DMS79 treated with DMSO at 0.1 percent for 48 hours (cell line): ENCODE results near the gene NIPAL3.
A peak's percentile ranks its signal among the peaks of the same experiment; 100 is the strongest.

Experiments used
- DNase-seq: peaks from one replicate; lab custom pipeline; 2025; lab: John Stamatoyannopoulos, UW

Gene NIPAL3

DNA sequence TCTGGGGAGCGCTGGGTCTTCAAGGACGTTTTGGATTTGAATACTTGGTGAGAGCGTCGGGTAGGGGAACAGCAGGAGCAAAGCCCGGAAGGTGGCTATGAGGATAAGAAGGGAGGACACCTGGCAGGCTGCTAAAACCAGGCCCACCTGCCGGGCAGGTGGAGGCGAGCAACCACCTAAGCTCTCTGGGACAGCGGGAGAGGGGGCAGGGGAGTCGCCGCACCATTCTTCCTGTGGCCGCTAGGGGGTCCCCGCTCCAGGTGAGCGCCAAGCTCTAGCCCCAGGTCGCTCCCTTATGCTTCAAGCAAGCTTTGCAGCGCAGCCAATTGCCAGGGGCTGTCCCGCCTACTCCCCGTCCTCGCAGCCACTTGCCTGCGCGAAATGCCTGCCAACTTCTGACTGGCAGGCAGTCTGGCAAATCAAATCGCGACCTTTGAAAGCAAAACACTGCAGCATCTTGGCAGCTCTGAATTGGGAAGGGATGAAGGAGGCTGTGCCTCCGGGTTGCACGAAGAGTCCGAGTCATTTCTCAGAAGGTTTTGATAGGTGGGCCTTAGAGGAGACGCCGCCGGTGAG, at the start of gene NIPAL3:
NIPAL3 (plus strand) TSS at position 469 of the 576 bp plus-strand sequence. CDS start 3,746 bp downstream, outside the sequence.
- DNase-seq: peak; percentile 100

DNA sequence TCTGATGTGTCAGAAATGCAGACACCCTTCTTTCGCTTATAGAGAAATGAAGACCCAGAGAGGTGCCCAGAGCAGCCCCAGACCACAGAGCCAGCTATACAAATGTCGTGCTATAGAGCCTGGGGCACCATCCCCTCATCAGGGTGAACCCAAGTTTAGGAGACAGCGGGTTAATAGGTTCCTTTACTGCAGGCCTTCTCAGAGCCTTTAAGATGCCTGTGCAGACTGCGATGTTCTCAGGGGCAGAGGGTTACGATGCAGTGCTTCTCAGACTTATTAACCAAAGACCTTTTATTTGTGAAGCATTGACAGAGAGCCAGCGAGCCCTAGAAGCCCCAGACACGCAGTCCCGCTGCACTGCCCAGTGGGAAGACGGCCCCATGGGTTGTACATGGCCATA, 48.9 kb upstream of the NIPAL3 start:
- DNase-seq: no peak

DNA sequence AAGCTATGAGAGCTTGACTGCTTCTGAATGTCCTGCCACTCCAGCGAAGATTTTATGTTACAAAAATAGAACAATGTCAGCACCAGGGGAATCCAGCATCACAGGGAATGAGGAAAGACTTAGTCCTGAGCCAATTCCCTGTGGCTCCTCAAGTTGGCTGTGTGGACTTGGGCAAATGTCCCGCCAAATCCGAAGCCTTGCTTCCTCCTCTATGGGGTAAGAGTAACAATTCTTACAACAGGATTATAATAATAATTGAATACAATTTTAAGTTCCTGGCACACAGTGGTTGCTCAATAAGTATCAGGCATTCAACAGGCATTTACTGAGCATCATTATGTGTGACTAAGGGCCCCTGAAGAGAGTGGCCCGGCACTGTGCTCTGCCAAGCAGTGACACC, 46.4 kb upstream of the NIPAL3 start:
- no peak for DNase-seq

DNA sequence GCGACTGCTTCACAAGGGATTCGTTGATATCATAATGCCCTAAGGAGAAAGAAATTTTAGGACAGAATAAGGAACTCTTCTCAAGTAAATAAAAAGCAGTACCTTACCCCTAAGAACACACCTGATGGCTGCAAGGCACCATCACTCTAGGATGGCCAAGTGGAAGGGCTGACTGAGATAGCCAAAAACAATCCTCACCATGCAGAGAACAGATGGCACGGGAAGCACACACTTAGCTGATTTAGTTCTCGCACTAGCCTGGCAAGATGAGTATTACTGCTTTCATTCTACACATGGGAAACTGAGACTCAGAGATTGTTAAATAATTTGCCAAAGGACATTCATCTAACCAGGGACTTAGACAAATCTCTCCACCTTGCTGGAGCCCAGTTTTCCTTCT, 45.8 kb upstream of the NIPAL3 start:
- DNase-seq: no peak

DNA sequence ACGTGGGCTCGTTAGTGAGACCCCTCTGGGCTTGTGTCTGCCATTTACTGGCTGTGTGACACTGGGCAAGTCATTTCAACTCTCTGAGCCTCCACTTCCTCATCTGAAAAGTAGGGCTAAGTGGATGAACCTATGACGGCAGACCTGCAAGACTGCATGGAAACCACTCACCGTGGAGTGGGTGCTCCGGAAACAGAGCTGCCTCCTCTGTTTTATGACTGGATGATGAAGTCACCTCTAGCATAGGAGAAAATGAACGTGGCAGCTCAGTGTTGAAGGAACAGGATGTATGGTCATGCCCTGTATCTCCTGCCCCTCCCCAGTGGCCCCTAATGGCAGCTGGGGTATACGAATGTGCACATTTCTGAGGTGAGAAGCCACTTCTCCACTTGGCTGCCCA, 42.6 kb upstream of the NIPAL3 start:
- no peak for DNase-seq

DNA sequence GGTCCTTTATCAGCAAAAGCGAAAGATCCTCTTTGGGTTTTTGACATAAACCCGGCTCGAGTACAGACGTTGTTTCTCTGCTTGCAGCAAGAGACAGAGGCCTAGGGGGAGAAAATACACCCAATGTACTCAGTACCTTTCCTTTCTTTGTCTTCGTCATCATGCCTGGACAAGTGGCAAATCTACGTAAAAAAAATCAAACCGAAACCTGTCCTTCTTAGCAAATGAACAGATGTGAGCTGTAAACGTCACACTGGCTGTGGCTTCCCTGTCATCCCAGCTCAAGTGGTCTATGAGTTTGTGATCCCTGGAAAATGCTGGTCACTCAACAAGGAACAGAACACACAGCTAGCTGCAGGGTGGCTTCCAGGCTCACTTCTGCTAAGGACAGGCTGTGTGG, 41.9 kb upstream of the NIPAL3 start:
- DNase-seq: no peak

DNA sequence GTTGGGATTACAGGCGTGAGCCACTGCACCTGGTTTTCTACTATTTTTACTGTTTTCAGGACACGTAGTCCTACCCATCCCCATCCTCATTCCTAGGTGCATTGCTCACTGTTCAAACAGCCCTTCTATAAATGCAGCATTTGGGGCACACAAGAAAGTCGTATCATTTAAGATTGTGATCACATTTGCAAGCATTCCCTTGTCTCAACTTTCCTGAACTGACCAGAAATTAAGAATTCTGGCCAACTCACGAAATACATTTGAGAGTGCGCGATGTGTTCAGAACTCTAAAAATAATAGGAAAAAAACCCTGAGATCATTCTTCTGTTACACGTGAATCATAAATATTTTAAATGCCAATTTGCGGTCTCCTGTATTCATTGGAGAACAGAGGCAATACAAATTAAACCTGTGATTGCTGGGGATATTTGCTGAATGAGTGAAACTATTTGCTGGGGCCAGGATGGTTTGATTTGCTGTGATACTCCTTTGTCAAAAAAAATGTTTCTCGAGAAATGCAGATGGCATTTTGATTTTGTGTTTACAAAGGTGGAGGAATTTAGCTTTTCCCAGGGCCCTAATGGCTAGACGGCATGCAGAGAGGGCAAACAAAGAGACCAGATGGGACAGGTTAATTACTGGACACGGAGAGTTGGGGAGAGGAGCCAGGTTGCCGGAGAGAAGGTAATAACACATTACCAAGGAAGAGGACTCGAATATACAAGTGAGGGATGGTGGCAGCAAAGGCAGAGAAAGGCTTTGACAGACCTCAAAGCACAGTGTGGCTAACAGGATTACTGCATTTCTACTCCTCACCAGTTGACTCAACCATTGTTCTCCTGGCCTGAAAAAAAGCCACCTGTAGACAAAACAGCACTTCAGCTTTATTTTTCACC, 40.5 kb upstream of the NIPAL3 start:
- DNase-seq: no peak

DNA sequence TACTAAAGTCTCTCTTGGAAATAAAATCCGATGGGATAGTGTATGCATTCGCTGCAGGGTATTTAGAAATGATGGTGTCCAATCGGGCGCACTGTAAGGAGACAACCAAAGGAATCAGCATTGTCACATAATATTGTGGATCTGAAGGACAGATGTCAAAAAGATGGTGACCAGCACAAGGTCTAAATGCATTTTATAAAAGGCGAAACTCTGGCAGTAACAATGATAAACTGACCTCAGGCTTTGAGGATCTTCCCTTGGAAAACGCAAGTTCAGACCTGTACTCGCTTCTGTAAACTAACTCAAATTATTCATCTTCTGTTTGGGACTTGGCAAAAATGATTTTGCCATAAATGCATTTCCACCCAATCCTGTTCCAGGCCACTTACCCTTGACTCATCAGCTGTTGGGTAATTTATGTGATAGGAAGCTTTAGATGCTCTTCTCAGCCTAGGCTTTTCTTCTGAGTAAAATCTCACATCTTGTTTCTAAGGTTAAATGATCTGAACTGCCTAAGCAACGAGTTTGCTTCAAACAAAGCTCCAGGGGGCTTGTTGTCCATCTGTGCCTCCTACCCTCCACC, 35.8 kb upstream of the NIPAL3 start:
- DNase-seq: no peak

DNA sequence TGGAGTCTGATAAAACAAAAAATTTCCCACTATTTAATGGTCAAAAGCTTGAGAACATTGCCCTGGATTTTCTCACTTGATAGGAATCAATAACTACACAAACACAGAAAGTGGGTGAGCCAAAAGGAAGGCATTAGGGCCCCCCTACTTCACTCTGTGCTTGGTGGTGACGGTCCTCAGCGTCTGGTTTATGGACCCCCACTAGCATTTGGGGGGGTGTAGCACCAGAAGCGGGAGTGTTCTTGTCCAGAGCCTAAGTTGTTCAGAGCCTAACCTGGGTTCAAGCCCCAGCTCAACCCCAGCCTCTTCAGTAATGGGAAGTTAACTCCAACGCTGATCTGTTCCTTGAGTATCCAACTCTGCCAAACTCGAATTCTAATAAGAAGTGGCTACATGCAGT, 35.1 kb upstream of the NIPAL3 start:
- DNase-seq: no peak

DNA sequence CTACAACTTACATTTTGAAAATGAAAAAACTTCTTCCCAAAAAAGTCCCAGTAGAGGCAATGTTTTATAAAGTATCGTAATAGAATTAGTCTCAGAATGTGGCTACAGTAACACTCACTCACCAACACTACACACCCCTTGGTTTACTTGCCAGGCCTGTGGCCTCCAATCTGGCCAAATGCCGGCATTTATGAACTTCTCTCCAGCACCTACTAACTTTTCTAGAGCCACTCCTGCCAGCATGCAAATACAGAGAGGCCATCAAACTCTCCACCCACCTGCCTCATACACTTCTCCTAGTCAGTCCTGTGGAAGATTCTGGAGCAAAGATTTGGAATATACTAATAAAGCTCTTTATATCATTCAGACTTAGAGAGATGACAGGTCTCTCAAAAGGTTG, 34.3 kb upstream of the NIPAL3 start:
- DNase-seq: no peak

DNA sequence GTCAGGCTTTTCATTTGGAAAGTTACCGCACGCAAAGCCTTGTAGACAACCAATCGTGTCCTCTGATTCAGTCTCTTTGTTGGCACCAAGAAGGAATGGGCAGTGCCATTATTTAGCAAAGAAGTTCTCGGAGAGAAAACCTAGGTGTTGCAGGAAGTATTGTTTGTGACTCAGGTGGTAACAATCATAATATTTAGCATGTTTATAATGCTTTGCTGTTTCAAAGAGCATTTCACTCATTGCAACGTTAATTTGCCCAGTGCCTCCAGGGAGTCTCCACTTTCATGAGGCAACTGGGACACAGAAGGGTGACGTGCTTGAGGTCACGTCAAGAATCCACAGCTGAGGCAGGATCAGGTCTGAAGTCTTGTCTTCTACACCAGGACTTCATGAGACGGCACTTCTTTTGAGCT, 33.4 kb upstream of the NIPAL3 start:
- DNase-seq: no peak

DNA sequence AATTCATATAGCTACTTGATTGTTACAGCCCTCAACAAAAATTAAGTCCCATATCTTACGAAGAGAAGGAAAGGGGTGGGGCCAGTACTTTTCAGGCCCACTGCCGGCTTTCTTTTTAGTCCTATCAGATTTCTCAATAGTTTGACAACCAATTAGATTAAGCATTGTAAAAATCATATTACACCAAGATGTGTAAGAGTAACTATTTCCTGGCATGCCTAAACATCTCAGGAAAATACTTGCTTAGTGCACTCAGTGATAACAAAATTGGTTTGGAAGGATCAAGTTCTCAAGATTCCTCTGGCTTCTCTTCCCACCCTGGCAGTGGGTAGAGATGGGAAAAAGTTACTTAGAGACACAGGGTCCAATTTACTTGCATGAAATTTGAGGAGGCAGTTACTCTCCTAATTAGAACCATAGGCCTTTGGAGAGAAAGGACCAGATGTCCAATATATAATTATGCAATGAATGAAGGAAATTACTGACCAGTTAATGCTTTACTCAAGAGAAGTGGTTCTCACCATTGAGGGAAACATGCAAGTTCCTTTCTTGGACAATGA, 32.1 kb upstream of the NIPAL3 start:
- no peak for DNase-seq

DNA sequence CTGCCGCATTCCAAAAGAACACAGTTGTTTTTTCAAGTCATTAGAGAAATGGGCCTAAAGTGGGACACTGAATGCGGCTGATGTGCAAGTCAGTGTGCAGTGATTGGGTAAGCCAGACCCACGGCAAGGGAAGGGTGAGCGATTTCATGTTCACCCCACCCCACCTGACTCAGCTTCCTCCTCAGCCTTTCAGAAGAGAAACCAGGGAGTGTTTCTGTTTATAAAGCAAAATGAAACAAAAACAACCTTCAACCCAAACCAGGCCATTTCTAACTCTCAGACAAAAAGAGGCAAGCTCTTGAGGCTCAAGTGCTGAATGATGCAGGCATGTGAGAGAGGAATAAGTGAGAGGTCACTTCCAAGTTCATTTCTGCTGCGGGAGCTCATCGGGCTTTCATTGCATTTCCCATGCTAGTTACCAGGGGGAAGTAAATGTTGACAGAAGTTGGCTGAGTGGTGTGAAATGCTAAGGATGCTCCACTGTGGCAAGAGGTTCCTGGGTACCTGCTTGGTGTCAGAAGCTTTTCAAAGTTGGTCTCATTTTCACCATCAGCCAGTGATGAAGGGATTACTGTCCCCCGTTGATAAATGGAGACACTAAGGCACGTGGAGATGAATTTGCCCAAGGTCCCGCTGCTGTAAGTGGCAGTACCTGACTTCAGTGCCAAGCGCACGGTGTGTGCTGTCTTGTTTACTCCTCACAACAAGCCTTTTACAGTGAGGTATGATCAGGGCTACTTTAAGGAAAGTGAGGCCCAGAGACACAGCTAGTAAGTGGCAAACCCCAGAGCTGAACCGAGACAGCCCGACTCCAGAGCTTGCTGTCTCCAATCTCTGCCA, 31.1 kb upstream of the NIPAL3 start:
- DNase-seq: peak; percentile 32

DNA sequence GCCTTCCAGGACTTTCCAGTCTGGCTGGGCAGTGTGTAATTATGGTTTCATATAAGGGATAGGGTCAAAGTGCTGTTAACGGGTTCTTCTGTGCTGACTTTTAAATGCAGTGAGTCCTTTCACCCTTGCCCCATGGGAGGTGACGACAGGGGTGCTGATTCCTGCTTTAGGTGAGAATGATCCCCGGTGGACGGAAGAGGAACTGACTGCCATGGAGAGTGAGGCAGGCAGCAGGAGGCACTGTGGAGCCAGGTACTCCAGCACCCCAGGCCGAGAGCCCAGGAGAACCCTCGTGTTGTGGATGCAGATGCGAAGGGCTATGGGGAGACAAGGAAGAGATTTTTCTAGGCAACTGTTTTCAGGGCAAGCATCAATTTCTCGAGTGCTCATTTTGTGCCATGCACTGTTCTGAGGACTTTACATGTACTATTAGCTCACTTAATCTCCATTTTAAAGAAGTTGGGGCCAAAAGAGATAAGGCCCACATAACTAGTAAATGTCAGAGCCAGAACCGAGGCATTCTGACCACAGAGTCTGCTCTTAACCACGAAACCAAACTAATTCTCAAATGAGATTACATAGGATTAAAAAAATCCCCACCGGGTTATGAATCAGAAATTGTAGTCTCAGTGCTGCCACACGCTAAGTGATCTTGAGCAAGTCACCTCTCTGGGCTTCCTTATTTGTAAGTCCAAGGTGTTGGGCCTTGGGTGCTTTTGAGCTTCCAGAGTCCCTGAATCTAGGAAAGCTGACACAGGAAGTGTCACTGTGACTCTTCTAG, 30.3 kb upstream of the NIPAL3 start:
- DNase-seq: no peak

DNA sequence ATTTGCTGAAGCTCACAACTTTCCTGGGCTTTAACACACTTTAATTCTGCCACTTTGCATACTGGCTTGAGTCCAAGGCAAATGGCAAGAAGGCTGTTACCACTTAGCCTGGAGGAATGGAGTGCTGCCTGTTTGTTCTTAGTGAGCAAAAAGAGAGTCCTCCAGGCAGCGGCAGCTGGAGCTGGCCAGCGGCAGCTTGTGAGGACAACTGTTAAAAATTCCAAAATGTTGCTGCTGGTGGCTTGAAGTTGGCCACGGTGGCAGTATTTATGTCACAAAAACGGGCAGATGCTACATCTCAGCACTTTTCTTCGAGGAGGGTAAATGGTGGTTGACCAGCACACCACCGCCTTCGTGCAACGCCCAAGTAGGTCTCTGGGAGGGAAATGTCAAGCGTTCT, 29.4 kb upstream of the NIPAL3 start:
- peak; percentile 90 for DNase-seq

DNA sequence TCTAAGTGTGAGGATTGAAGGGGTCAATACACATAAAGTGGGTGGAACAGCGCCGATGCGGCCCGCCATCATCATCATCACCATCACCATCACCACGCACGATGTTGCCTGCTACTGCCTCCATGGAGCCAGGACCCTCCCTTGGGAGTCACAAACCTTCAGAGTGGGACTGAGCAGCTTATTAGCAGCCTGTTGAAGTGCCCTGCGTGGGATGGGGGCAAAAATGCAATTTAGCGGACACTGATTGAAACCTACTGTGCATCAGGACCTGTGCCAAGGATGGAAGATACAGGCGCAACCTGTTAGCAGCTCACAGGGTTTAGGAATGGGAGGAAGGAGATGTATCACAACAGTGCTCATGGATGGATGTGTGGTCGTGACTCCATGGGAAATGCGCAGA, 28.7 kb upstream of the NIPAL3 start:
- no peak for DNase-seq

DNA sequence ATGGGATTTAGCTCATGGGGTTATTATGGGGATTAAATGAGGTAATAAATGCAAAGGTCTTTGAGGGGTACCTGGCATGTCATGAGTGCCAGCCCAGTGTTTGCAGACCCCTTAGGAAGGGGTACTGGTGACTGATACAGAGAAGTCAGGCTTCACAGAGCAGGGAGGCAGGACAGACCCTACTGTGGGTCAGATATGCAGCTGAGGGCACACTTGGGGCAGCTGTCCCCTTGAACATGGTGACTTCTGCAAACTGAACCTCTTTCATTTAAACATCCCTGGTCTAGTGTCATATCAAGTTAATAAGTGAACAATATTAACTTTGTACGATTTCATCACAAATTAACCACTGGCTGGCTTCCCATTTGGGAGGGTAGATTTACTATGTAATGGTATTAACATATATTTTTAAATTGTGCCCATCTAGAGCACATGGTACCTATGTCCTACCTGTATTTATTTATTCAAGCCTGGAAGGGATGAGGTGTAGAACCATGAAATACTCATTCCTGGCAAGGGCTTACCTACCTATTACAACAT, 27.9 kb upstream of the NIPAL3 start:
- no peak for DNase-seq

DNA sequence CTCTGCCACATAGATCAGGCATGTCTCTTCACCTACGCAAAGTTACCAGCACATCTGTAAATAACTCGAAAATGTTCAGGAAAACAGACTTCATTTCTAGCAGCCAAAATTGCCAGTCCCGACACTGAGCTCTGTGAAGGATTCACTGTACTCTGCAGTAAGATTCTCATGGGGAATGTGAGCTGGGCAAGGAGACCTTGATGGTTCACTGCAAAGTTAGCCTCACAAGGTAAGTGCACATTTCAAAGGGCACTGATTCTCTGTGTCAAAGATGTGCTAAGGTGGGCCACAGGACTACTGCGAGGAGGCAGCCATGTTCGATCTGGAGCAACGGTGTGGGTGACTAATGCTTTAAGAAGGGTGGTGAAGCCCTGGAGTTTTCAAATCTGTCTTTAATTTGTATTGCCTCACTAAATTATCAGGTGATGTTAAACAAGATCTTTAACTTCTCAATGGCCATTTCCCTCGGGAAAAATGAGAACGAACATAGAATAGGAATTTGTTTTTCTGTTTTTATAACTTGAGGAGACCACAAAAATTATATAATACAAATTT, 27.2 kb upstream of the NIPAL3 start:
- DNase-seq: no peak

DNA sequence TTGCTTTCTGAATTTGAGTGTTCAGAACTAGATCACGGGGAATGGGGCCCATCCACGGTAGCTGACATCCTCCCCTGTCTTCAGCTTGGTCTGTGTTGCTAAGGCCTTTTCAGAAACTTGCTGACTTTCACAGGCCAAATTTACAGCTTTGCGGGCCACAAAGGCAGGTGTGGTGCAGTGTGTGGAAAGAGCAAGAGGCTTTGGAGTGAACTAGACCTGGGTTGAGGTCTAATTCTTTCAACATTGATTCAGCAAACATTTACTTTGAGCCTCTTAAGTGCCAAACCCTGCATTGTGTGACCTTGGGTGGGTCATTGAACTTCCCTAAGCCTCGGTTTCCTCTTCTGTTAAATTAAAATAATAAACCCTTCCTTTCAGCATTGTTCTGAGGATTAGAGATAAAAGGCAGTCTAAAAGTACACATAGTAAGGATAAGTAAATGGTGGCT, 26.3 kb upstream of the NIPAL3 start:
- no peak for DNase-seq

DNA sequence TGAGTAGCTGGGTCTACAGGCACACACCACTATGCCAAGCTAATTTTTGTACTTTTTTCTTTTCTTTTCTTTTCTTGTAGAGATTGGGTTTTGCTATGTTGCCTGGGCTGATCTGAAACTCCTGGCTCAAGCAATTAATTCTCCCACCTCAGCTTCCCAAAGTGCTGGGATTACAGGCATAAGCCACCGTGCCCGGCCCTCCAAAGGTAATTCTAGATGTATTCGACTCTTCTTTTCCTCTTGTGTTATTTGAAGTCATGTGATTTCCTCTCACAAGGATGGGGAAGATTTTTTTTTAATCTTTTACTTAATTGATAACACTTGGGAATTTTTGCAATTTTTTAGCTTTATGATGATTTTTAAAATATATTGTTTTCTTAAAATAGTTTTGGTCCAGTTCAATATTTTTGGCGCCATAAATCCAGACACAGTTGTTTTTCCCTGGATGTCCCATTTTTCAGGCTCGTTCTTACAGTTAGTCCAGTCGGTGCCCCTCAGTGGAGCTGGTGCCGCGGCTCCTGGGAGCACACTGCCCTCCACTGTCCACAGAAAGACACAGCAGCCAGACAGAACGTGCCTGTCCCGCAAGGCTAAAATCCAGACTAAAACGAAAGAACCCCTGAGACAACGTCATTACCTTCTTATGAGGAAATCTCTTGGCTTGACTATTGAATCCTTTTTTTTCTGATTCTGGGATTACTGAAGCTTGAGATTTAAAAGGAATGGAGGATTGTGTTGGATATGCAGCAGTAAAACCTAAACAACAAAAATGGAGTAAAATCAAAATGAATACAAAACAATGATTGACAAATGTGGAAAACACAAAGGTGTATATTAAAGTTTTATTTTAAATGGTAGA, 24.4 kb upstream of the NIPAL3 start:
- DNase-seq: peak; percentile 75
